Small intestine (tissue), 7 donors: ENCODE data around the gene DMWD. TPM values are rescaled to one million over a fixed set of nuclear protein-coding genes. Genes with fewer than 3 reads are reported as not detected.

Experiments used
- DNase-seq, 2 donors: peaks; one replicate each; pipeline versions ENCODE4 v3.0.0 to v3.0.0-alpha.2; 2013
- FAIRE-seq: peaks from 2 replicates; lab custom pipeline; 2012; peaks lifted over from hg19 to GRCh38; lab: Jason Lieb, UNC
- H3K27ac ChIP-seq, 3 donors: one replicate each; pipeline ENCODE4 v1.5.1; 2013; ENCODE audit warnings: low read length in 2 of 3, mild to moderate bottlenecking in 2 of 3, control low read depth in 1 of 3, inconsistent platforms in 1 of 3, low read depth in 1 of 3, moderate library complexity in 1 of 3
- H3K27me3 ChIP-seq, 3 donors: one replicate each; pipeline ENCODE4 v1.6.1; 2013; ENCODE audit warnings: low read length in 3 of 3, inconsistent platforms in 1 of 3; ENCODE audit not compliant: control insufficient read depth in 3 of 3, insufficient read depth in 3 of 3
- H3K36me3 ChIP-seq, 3 donors: one replicate each; pipeline ENCODE4 v1.6.1; 2013; ENCODE audit warnings: low read length in 3 of 3, inconsistent platforms in 1 of 3, low read depth in 1 of 3, mild to moderate bottlenecking in 1 of 3, moderate library complexity in 1 of 3; ENCODE audit not compliant: control insufficient read depth in 3 of 3, insufficient read depth in 2 of 3
- H3K4me1 ChIP-seq, 3 donors: one replicate each; pipeline ENCODE4 v1.6.1; 2013; ENCODE audit warnings: low read length in 2 of 3, inconsistent platforms in 1 of 3, low read depth in 1 of 3, mild to moderate bottlenecking in 1 of 3, moderate library complexity in 1 of 3; ENCODE audit not compliant: control insufficient read depth in 3 of 3, insufficient read depth in 2 of 3
- H3K4me3 ChIP-seq, 3 donors: one replicate each; pipeline ENCODE4 v1.5.1; 2013; ENCODE audit warnings: low read length in 3 of 3, control low read depth in 1 of 3, inconsistent platforms in 1 of 3, low read depth in 1 of 3, mild to moderate bottlenecking in 1 of 3, moderate library complexity in 1 of 3
- H3K9me3 ChIP-seq, 2 donors: one replicate each; pipeline ENCODE4 v1.6.1; 2013; ENCODE audit warnings: low read depth in 1 of 2, low read length in 1 of 2; ENCODE audit not compliant: control insufficient read depth in 2 of 2, insufficient read depth in 1 of 2
- WGBS, 3 donors: extraction: QIAGEN DNeasy Blood & Tissue Kit; methylation state at CpG; one replicate each; pipeline ENCODE4 v1.1.7; 2013; 5-methylcytosine and 5-hydroxymethylcytosine counted together
- polyA plus RNA-seq, 4 donors: library from polyadenylated mRNA; stranded (reverse) in 3 of 4; unstranded in 1 of 4; fragments of 200-250 nt in 3 of 4; fragments of 120-200 nt in 1 of 4; gene quantifications; one replicate each; pipeline versions ENCODE4 v1.2.1 to v1.2.3, GENCODE V29; 2013
- donor health status: healthy with polysubstance abuse.
- donor health status: control.
- donor health status: control.
- donor health status: Bipolar disorder and iron deficiency.
- donor health status: healthy.

DMWD gene
- polyA plus RNA-seq, 4 donors = 4.6 to 20.9 (median 11.9) TPM

DNA sequence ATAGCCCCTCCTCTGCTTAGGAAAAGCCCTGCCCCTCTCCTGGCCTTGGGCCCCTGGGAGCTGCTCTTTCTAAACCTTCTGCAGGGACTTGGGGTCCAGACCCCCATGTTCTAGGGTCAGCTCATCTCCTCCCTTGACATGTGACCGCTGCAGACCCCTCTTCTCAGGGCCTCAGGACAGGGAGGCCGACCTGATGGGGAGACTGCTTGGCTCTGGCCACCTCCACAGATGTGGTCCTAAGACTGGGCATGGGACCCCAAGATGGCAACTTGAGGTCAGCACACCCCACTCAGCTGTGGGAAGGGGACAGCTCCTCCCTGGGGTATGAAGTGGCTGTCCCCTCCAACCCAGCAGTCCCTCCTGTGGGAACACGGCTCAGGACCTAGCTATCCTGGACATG, 19.7 kb downstream of the DMWD start:
- peak overlapping the region; percentile 15 to 69 (median 63) for H3K27ac ChIP-seq
- FAIRE-seq (no peak), DNase-seq (no peak)
- peaks cover 3 to 37% (median 11%) of the 10 kb centered on the region in 3 donors for H3K4me1 ChIP-seq
- H3K36me3 ChIP-seq = peaks cover 0 to 51% (median 0%) of the 10 kb centered on the region in 3 donors
- no peak overlapping the region for H3K4me3 ChIP-seq
- H3K27me3 ChIP-seq = no peaks in the 10 kb centered on the region
- WGBS, 3 donors = 63 to 89% (median 65%) methylated on average over 3 of the region's 3 CpGs
- no peaks in the 10 kb centered on the region for H3K9me3 ChIP-seq

DNA sequence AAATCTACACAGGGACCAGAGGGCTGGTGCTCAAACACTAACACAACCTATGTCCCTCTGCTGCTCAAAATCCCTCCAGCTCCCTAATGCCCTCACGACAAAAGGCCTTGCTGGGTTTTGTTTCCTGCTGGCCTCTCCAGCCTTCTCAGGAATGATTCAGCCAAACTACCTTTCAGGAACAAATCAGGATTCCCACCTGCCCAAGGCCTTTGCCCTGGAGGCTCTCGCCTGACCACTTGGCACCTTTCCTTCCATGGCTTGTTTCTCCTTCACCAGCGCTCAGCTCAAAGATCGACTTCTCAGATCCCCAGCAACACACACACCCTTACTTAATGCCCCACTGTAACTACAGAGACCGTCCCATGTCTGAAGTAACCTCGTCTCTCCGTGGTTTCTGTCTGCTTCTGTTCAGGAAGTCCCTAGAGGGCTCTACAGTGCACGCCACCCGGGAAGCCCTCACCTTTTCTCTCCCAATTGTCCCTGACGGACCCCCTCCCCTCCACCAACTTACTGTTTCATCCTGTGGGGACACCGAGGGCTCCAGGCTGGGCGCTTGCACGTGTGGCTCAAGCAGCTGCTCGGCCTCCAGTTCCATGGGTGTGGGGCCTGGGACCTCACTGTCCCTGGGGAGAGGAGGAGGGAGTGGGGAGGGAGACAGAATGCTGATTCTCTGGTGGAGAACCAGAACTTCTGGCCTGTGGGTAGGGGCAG, 20.4 kb downstream of the DMWD start:
- Histone ChIP-seq H3K9me3 (no peaks in the 10 kb centered on the region), H3K36me3 (peaks cover 0 to 45% (median 0%) of the 10 kb centered on the region in 3 donors), H3K27ac (peak overlapping the region; percentile 15 to 69 (median 63)), H3K4me3 (peak overlapping the region in 1 of 3 donors; percentile 45), H3K27me3 (peaks cover 0 to 2% (median 0%) of the 10 kb centered on the region in 3 donors), H3K4me1 (peaks cover 3 to 41% (median 11%) of the 10 kb centered on the region in 3 donors)
- WGBS, 3 donors = 19 to 57% (median 31%) methylated on average over 14 of the region's 14 CpGs
- FAIRE-seq (no peak), DNase-seq (peak; percentile 26 to 86)

DNA sequence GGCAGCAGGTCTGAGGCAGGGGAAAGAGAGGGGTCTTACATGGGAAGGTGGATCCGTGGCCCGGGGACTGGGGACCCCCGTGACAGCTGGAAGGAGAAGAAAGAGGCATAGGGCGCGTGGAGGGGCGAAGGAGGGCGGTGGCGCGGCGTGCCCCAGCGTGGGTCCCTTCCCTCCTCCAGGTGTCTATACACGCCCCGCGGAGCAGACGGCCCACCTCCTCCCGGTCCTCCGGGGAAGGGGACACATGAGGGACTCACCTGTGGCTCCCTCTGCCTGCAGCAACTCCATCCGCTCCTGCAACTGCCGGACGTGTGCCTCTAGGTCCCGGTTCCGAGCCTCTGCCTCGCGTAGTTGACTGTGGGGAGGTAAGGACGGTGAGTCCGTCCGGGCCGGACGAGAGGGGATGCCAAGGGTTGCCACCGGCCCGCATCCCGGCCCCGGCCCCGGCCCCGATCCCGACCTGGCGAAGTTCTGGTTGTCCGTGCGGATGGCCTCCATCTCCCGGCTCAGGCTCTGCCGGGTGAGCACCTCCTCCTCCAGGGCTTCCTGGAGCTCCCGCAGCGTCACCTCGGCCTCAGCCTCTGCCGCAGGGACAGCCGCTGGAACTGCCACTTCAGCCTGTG, 21.2 kb downstream of the DMWD start:
- no peak for FAIRE-seq
- Histone ChIP-seq H3K4me3 (peak overlapping the region in 2 of 3 donors; percentile 32 to 45), H3K27ac (peak overlapping the region; percentile 69 to 95 (median 71)), H3K4me1 (peaks cover 3 to 50% (median 11%) of the 10 kb centered on the region in 3 donors), H3K36me3 (peaks cover 0 to 36% (median 0%) of the 10 kb centered on the region in 3 donors), H3K9me3 (no peaks in the 10 kb centered on the region), H3K27me3 (peaks cover 0 to 6% (median 0%) of the 10 kb centered on the region in 3 donors)
- DNase-seq = no peak
- WGBS, 3 donors = 71 to 84% (median 72%) methylated on average over 30 to 46 of the region's 46 CpGs

DNA sequence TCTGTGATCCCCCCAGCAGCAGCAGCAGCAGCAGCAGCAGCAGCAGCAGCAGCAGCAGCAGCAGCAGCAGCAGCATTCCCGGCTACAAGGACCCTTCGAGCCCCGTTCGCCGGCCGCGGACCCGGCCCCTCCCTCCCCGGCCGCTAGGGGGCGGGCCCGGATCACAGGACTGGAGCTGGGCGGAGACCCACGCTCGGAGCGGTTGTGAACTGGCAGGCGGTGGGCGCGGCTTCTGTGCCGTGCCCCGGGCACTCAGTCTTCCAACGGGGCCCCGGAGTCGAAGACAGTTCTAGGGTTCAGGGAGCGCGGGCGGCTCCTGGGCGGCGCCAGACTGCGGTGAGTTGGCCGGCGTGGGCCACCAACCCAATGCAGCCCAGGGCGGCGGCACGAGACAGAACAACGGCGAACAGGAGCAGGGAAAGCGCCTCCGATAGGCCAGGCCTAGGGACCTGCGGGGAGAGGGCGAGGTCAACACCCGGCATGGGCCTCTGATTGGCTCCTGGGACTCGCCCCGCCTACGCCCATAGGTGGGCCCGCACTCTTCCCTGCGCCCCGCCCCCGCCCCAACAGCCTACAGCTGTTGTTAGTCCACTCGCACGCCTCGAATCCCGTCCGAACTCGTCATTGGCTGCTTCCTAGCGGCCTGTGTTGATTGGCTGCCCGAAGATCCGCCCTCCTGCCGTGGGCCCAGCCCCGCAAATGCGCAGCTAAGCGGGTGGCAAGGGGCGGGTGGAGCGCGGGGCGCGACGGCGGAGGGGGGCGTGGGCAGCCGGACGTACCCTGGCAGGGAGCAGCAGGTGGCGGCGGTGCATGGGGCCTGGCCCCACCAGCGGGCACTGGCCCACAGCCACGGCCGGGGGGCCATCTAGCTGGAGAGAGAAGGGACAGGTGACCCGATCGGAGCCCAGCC, 22.2 kb downstream of the DMWD start:
- Histone ChIP-seq H3K27ac (peak overlapping the region; percentile 91 to 96 (median 95)), H3K36me3 (peaks cover 0 to 44% (median 0%) of the 10 kb centered on the region in 3 donors), H3K4me1 (peaks cover 3 to 55% (median 11%) of the 10 kb centered on the region in 3 donors), H3K27me3 (peaks cover 0 to 6% (median 0%) of the 10 kb centered on the region in 3 donors), H3K9me3 (no peaks in the 10 kb centered on the region), H3K4me3 (peak overlapping the region; percentile 26 to 66 (median 45))
- WGBS, 3 donors = 2 to 4% (median 2%) methylated on average over 58 to 79 of the region's 79 CpGs
- no peak for FAIRE-seq
- DNase-seq = peak; percentile 98

DNA sequence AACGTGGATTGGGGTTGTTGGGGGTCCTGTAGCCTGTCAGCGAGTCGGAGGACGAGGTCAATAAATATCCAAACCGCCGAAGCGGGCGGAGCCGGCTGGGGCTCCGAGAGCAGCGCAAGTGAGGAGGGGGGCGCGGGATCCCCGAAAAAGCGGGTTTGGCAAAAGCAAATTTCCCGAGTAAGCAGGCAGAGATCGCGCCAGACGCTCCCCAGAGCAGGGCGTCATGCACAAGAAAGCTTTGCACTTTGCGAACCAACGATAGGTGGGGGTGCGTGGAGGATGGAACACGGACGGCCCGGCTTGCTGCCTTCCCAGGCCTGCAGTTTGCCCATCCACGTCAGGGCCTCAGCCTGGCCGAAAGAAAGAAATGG, 22.8 kb downstream of the DMWD start:
- H3K4me1 ChIP-seq = peaks cover 3 to 54% (median 11%) of the 10 kb centered on the region in 3 donors
- WGBS, 3 donors = 0% methylated on average over 27 to 28 of the region's 28 CpGs
- DNase-seq = peak; percentile 51 to 81

DNA sequence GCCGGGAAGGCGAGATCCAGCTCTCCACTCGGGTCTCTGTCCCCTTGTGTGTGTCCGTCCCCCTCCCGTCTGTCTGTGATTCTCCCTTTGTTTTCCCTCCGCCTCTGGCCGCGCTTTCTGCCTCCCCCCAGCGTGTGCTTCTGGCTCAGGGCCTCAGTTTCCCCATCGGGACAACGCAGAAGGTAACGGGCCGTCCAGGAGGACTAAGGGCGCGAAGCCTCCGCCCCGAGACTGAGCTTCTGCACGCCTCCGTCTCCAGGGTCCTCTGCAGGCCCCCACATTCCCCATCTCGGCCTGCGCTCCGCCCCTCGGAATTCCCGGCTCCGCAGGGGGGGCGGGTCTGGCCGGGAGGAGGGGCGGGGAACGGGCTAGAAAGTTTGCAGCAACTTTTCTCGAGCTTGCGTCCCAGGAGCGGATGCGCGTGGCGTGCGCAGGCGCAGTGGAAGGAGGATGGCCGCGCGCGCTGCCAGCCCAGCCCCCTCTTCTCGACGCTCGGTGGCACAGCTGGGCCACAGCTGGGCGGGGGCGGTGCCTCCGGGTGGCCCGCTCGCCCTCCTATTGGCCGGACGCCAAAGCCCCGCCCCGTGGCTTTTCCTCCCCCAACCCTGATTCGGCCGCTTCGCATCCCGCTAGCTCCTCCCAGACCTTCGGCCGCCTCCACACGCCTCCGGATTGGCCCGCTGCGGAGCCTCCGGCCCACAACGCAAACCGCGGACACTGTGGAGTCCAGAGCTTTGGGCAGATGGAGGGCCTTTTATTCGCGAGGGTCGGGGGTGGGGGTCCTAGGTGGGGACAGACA, 23.5 kb downstream of the DMWD start, which contains the start of gene SIX5:
SIX5 (minus strand) TSS at position 269 of the 799 bp plus-strand sequence. CDS start 408 bp downstream, outside the sequence.
- Histone ChIP-seq H3K9me3 (no peaks in the 10 kb centered on the region), H3K36me3 (peaks cover 0 to 41% (median 0%) of the 10 kb centered on the region in 3 donors), H3K4me3 (peak within 1 kb of the TSS; percentile 63 to 77 (median 68)), H3K27ac (peak within 1 kb of the TSS; percentile 64 to 96 (median 95)), H3K4me1 (peaks cover 3 to 53% (median 11%) of the 10 kb centered on the region in 3 donors), H3K27me3 (peaks cover 0 to 7% (median 0%) of the 10 kb centered on the region in 3 donors)
- DNase-seq (peak; percentile 97 to 99), FAIRE-seq (no peak)
- WGBS, 3 donors = 0 to 1% (median 0%) methylated on average over 57 to 70 of the region's 70 CpGs

More for the DNA sequence above, 22.8 kb downstream of the DMWD start:
- Histone ChIP-seq H3K27ac (peak overlapping the region; percentile 64 to 96 (median 95)), H3K36me3 (peaks cover 0 to 43% (median 0%) of the 10 kb centered on the region in 3 donors), H3K4me3 (peak overlapping the region; percentile 26 to 66 (median 37)), H3K27me3 (peaks cover 0 to 6% (median 0%) of the 10 kb centered on the region in 3 donors), H3K9me3 (no peaks in the 10 kb centered on the region)
- no peak for FAIRE-seq

DNA sequence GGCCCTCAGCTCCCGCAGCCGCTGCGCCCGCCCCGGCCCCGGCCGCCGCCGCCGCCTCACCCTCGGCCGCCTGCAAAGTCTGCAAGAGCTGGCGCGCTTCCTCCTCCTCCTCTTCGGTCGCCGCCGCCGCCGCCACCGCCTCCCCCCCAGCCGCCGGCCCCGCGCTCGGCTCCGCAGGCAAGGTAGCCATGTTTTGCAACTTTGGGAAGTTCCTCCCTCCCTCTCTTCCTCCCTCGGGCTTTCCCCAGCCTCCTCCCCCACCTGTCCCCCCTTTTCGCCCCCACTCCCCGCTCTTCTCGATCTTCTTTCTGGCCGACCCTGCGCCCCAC, 24.0 kb downstream of the DMWD start:
- Histone ChIP-seq H3K27me3 (peaks cover 0 to 13% (median 2%) of the 10 kb centered on the region in 3 donors), H3K27ac (peak overlapping the region; percentile 32 to 94 (median 92)), H3K9me3 (no peaks in the 10 kb centered on the region), H3K4me3 (peak overlapping the region; percentile 63 to 77 (median 68)), H3K36me3 (peaks cover 0 to 37% (median 0%) of the 10 kb centered on the region in 3 donors), H3K4me1 (peaks cover 3 to 55% (median 11%) of the 10 kb centered on the region in 3 donors)
- no peak for FAIRE-seq
- WGBS, 3 donors = 0 to 2% (median 0%) methylated on average over 6 to 33 of the region's 33 CpGs
- peak in 1 of 2 donors; percentile 16 for DNase-seq
